Stimulated activated CD4-positive, alpha-beta T cell treated with anti-CD3 and anti-CD28 coated beads, Interleukin-4, amount 100 ng/mL, for 48 hours (primary cell): Measurements from ENCODE around the gene LAMB2.

Source experiments
- DNase-seq, 2 donors: peaks; one replicate each; pipeline ENCODE4 v3.0.0-alpha.2; 2020; ENCODE audit warnings: low read depth in 2 of 2

The LAMB2 gene

DNA sequence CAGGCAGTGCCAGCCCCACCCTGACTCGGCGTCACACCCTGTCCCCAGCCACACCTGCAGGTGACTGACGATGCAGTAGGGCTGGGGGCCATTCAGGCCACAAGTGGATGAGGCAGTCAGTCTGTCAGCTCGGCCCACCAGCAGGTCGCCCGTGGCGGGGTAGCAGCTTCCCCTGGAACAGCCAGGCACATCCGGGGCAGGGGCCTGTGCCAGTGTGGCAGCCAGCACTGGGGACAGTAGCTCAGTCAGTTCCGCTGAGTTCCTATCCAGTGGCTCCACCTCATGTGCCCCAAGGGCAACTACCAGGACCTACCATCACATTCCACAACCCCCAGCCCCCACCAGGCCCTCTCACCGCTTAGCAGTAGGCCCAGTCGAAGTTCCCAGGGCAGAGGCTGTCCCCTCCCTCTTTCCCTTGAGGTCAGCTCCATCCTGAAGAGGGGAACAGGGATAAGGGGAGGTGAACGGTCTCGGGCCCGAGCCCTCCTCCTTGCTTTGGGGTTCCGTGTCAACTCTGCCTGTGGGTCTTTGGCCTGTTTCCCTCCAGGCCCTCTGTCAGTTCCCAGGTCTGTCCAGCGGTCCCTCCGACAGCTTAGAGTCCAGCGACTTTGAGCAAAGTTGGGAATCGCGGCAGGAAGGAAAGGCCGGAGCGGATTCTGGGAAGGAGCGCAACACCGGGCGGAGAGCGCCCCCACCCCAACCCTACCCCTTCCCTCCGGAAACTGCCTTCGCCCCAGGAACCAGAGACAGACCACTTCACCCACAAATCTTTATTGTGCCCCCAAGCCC is at the start of gene LAMB2:
LAMB2 (minus strand) TSS at position 614 of the 789 bp plus-strand sequence; CDS start at position 431, 183 bp downstream.
- no peak for DNase-seq

DNA sequence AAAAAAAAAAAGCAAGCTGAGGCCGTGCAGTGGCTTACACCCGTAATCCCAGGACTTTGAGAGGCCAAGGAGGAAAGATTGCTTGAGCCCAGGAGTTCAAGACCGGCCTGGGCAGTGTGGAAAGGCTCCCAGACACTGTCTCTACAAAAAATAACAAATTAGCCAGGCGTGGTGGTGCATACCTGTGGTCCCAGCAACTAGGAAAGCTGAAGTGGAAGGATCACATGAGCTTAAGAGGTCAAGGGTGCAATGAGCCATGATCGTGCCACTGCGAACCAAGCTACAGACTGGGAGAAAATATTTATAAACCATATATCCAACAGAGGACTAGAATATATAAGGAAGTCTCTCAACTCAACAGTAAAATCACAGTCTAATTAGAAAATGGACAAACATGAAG is 48.5 kb upstream of the LAMB2 start:
- DNase-seq: no peak

DNA sequence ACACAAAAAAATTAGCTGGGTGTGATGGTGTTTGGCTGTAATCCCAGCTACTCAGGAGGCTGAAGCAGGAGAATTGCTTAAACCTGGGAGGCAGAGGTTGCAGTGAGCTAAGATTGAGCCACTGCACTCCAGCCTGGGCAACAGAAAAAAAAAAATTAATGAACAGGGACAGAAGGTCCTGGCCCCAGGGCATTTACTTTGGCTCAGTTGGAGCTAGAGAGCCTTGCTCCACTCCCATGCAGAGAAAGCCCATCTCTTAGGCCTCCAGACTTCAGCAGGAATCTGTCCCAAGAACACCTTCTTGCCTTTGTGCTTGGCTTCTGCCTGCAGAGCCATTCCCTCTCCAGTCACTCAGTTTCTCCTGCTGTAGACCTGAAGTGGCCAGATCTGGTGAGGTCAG is 47.3 kb upstream of the LAMB2 start:
- DNase-seq: no peak

DNA sequence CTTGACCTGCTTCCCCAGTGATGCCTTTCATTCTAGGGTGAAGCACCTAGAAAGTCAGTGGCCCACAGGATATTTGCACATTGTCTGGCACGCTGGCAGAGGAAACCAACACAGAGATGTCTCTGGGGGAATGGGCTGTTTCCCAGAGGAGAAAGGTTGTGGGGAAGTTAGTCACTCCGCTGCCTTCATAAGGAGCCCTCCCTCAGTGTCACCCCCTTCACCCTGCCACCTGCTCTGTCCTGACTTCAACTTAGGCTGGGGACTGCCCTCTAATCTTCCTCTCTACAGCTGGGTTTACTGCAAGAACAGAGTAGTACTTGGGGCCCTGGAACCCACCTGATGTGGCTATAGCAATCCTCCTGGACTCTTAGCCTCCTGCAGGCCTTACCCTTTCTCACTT is 44.2 kb upstream of the LAMB2 start:
- no peak for DNase-seq

DNA sequence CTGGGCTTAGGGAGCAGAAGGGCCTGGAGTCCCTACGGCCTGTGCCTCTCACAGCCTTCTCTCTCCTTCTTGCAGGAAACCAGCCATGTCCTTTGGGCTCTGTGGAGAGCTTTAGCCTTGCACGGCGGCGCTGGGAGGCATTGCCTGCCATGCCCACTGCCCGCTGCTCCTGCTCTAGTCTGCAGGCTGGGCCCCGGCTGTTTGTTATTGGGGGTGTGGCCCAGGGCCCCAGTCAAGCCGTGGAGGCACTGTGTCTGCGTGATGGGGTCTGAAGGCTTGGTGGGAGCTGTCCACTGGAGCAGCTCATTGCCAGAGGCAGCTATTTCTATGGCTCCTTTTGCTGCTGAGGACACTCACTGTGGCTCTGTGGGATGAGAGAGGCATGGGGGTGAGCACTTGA is 42.7 kb upstream of the LAMB2 start:
- DNase-seq: no peak

DNA sequence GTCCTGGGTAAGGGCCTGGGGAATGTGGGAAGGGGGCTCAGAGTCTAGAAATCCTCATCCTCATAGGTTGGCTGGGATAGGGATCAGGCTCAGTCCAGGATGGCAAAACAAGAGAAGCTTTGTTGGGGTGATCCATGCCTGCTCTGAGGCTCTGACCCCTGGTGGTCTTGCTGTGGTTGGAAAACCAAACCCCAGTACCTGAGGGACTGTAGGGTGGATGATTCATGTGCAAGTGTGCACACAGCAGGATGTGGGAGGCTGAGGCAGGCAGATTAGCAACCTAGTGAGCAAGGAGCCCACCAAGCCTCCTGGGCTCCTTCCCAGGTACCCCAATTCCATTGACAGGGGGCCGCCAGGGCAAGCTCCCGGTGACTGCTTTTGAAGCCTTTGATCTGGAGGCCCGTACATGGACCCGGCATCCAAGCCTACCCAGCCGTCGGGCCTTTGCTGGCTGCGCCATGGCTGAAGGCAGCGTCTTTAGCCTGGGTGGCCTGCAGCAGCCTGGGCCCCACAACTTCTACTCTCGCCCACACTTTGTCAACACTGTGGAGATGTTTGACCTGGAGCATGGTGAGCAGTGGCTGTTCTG is 41.6 kb upstream of the LAMB2 start:
- no peak for DNase-seq

DNA sequence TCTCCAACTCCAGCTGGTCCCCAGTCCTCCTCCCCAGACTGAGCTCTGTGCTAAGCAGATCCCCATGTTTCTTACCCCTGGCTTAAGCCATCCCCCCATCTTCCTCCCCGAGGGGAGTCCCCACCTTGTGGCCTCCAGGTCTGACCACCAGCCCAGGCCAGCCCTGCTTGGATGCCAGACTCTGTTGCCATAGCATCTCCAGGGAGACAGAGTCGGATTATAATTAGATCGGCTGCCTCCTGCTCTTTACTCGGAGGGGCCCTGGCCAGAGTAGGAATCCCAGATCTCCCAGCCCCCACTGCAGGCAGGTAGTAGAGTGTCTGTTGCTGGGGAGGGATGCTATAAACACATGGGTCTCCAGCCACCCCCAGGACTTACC is 40.9 kb upstream of the LAMB2 start:
- DNase-seq: no peak

DNA sequence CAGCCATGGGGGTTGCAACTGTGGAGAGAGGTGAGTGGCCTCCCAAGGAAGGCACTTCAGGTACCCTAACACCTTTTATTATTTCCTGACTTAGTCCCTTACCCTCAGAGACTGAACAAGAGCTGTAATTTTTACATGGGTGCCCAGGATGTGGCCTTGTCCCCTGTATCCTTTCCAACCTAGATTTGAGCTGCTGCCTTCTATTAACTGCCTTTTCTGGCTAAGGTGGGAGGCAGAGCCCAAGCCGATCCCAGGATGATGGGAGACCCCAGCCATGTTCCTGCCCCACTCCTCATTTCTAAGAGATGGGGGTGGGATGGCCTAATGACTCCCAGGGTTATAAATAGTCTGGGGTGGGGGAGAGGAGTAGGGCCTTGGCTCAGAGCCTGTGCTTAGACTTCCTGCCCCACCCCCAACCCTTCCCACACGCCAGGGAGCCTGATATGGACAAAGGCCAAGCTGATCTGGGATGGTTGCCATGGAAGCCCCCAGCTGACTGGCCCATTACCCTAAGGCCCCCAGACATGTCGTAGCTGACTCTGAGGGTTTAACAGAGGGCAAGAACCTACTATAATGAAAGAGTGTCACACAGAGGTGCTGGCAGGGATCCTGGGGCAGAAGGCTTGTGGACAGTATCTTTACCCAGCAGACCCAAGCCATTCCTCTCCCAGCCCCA is 40.4 kb upstream of the LAMB2 start:
- no peak for DNase-seq

DNA sequence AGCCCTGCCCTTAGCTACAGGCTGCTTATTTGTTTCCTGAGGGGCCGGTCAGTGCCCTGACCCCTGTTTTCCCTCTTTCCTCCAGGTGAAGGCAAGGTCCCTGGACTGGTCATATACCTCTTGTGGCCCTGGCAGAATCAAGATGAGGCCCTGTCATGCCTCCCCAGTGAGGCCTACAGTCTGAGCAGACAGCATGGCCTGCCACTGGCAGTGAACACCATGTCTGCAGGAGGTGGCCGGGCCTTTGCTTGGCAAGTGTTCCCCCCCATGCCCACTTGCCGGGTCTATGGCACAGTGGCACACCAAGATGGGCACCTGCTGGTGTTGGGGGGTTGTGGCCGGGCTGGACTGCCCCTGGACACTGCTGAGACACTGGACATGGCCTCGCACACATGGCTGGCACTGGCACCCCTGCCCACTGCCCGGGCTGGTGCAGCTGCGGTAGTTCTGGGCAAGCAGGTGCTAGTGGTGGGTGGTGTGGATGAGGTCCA is 39.7 kb upstream of the LAMB2 start:
- no peak for DNase-seq

DNA sequence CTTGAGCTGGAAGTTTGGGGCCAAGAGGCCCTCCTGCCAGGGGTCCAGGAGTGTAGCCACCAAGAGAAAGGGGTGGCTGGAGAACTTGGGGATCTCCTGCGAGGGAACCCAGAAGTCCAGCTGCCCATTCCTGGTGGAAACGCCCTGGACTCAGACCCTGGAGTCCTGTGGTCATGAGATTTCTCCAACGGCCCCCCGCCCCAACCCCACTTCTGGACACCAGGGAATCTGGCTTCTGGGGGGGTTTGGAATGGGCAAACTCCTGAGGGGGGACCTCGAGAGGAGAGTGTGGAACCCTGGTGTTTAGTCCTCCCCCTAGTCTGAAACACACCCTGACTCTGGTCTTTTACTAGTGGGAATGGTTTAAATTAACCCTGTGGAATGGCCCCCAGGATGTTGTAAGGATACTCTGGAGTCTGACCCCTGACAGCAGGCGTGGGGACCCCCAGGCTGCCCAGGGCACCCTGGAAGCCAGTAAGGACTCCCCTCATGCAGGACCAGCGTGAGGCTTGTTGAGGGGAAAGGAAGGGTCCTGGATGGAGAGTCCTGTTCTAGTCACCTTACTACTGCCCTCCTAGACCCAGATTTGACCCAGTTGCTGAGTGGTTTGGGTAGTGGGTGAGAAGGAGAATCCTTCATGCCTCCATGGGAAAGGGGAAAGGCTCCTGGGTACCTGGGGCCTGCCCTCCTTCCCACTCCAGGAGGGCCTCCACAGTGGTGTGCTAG is 39.1 kb upstream of the LAMB2 start:
- DNase-seq: no peak

DNA sequence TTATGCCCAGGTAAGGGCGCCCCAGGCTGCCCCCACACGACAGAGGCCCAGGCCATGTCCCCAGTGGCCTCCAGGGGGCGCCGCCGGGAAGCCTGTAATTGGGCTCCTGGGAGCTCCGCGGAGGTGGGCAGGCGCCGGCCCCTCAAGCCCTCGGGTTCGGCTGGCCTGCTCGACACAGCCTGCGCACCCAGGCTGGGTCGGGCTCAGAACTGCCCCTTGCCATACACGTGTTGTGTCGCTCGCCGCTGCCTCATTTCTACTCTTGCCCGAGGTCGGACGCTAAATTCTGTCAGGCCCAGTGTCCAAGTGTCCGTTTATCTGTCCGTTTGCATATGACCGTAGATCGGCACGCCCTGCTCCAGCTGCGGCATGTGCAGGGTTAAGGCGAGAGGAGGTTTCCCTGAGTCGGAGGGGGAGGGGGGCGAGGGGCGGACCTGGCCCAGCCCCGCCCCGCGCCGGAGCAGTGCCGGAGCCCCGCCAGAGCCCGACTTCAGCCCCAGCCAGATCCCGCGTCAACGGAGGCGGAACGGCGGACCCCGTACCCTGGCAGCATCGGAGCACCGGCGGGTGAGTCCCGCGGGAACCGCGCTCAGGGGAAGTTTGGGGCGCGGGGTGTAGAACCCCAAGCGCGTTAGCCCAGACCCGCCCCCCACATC is 38.4 kb upstream of the LAMB2 start, which contains the start of gene KLHDC8B:
KLHDC8B (plus strand) TSS at position 480 of the 656 bp plus-strand sequence. CDS start 1,172 bp downstream, outside the sequence.
- DNase-seq: peak; percentile 78 to 89

DNA sequence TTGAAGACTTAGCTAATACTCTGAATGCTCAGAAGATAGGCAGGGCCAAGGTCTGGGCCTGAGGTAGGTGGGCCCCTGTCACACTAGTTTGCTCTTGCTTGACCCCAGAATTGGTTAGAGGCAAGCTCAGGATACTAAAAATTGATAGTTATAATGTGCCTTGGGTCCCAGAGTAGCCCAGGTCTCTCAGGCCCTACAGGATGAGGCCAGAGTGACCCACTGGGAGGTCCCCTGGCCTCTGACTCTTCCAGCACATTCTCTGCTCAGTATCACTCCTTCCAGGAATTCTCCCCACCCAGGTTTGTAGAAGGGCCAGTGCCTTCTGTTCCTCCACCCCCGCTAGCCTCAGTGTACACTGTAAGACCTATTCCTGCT is 37.9 kb upstream of the LAMB2 start:
- DNase-seq: no peak

DNA sequence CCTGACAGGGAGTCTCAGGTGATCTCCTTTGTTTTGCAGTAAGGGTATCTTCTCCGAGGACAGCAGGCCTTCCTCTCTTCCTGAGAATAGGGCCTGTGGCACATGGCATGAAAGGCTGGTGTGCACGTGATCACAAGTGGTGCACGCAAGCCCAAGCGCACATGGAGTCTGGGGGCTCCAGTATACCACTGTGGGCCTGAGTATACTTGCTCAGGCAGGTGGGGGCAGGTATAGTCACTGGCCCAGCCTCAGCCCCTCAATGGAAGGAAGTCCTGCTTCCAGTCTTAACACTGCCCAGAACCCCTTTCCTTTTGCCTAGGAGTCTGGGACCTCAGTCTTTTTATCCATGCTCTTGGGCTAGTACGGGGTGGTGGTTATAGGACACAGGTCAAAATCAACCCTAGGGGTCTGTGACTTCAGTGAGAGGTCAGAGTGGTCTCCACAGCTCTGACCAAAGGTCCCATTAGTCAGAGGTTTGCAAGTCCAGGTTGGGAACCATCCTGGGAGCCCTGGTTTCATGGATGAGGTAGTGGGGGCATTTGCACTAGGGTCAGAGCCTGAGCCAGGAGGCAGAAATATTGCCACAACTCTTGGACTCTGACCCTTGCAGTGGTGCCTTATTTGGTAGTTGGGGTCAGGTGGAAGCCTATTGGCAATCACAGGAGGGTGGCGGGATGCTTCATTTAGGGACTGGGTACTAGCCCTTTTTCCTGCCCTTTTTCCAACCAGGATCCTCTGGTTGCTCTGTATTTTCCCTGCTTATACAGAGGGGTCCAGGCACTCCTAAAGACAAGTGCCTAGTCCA is 34.1 kb upstream of the LAMB2 start:
- DNase-seq: no peak

DNA sequence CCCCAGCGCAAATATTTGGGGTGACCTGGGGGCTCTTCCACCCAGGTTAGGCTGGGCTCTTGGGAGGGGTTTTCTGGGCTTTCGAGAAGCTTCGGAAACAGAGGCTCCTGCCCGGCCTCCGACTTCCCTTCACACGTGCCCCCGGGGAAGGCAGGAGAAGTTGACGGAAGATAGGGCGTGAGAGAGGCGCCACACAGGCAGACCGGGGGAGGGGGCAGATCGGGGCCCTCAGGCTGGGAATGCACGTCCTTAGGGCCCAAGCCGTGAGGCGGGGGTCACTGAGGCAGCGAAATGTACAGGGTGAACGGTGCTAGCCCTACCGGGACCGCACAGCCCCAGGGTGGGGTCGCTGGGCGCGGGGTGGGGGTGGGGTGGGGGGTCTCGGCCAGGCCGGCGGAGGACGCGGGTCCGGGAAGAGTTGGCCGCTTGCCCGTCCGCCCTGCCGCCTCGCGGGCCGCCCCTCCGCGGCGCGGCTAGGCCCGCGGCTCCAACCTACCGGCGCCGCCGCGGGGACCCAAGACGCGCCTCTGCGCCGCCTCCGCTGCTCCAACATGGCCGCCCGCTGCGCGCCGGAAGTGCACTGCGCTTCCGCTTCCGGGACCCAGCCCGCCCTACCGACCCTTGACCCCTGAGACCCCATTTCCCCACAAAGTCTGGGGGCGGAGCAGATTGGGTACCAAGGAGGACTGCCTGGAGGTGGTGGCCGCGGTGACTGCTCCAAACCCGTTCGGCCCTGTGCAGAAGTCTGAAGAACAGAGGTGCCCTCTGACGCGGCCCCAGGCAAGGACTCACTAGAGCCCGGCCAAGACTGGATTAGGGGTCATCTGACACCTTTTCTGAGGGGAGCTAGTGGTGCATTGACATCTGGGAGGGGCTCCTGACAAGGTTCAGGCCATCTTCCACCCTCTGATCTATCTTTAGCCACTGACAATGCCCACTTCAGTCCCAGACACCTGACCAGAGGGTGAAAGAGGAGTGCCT is 33.2 kb upstream of the LAMB2 start, which contains the start of gene CCDC71:
CCDC71 (minus strand) TSS at position 561 of the 981 bp plus-strand sequence. CDS start 2,123 bp downstream, outside the sequence.
- DNase-seq: peak; percentile 65 to 72

DNA sequence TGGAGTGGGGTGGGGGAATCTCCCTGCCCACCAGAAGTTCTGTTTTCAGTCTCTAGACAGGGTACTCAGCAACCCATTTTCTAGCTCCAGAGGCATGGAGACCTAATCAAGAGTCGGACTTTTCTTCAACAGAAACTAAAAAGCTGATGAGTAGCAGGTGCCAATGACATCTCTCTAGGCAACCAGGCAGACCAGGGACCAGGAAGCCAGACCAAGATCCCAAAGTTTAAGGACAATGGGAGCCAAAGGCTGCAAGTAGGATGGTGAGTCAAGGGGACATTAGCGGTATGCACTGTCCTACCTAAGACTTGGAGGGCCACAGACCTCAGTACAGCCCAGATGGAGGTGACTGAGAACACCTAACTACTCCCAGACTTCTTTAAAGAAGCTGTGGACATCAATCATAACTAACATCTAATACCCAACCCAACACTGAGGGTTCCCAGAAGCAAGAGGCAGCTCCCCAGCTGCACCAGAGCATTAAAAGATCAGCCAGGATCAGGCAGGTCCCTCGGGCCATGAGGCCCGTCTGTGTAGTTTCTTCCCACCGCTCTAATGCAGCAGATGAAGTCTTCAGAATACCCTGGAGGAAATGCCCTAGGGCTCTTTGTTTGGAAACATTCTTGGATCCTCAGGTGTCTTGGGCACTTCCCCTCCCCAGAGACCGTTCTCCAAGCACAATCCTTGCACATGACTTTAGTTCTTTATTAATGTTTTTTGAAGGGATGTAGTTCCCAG is 32.3 kb upstream of the LAMB2 start:
- no peak for DNase-seq

DNA sequence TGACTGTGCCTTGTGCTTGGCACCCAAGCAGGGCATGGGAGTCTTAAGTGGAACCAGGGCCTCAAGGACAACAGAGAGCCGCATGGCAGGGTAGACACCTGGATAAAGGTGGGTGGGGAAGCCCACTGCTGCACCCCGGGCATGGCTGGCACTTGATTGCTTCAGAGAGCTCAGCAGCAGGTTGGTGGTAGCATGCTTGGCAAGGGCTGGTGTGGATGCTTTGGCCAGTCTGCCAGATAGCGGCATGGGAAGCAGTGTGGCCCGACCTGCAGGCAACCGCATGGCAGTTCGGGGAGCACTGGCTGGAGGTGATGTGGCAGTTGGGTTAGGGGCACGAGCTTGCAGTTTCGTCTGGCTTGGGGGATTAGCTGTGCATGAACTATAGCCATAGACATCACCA is 30.8 kb upstream of the LAMB2 start:
- DNase-seq: no peak

DNA sequence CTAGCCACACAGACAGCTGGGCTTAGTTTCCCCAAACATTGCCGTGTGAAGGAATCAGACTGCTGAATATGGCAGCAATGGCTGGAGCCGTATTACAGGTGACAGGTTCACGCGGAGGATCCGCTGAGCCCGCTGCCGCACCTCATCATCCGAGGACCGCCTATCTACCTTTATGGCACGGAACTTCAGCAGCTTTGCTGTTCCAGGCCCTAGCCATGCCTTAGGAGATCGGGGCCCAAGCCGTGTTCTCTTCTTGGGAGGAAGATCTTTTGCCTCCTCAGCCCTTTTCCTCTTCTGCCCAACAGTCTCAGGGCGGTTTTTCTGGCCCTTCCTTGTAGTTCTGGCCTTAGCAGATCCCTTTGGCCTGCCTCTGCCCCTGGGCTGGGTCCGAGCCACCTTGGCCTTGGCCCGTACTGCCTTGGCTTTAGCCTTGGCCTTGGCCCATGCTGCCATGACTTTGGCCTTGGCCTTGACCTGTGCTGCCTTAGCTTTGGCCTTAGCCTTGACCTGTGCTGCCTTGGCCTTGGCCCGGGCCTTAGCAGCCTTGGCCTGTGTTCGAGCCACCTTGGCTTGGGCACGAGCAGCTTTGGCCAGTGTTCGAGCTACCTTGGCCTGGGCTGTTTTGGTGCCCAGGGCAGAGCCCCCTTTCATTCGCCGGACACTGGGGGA is 30.0 kb upstream of the LAMB2 start:
- no peak for DNase-seq
